ENCODE measurements around the gene ACOD1.
"Not testable (repeated sequence)": the region's sequence is repeated elsewhere in the genome, so short reads cannot be mapped to it uniquely, and the experiment has no call there.

ACOD1 gene

DNA sequence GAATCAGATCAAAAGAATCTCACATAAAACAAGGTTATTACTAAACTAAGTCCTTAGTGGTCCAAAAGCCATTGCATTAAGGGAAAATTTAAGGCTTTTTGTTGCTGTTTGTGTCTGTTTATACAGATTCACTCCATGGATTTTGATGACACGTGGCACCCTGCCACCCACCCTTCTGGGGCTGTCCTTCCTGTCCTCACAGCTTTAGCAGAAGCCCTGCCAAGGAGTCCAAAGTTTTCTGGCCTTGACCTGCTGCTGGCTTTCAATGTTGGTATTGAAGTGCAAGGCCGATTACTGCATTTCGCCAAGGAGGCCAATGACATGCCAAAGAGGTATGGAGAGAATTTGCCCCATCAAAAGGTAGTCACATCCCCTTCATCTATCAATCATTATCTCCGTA is 6.9 kb downstream of the ACOD1 start:
- no peak for FAIRE-seq

- no peak for FAIRE-seq
These were observed 7.3 kb downstream of the ACOD1 start for GRCh38 chr13:76955661-76956060.

- FAIRE-seq, result no peak
These were observed 10.6 kb downstream of the ACOD1 start for GRCh38 chr13:76958841-76959432.

DNA sequence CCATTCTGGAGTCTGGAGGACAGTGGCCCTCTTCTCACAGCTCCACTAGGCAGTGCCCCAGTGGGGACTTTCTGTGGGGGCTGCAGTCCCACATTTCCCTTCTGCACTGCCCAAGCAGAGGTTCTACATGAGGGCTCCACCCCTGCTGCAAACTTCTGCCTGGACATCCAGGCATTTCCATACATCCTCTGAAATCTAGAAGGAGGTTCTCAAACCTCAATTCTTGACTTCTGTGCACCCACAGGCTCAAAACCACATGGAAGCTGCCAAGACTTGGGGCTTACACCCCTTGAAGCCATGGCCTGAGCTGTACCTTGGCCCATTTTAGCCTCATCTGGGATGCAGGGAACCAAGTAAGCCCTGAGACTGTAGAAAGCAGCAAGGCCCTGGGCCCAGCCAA is 11.4 kb downstream of the ACOD1 start:
- FAIRE-seq, result not testable (repeated sequence)

- FAIRE-seq, result no peak
These were observed 17.6 kb downstream of the ACOD1 start for GRCh38 chr13:76965759-76966421.

DNA sequence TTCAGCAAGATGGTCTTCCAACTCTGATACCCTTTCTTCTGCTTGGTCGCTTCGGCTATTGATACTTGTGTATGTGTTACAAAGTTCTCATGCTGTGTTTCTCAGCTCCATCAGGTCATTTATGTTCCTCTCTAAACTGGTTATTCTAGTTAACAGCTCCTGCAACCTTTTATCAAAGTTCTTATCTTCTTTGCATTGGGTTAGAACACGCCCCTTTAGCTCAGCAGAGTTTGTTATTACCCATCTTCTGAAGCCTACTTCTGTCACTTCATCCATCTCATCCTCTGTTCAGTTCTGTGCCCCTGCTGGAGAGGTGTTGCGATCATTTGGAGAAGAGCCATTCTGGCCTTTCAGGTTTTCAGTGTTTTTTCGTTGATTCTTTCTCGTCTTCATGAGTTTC is 18.7 kb downstream of the ACOD1 start:
- no peak for FAIRE-seq

DNA sequence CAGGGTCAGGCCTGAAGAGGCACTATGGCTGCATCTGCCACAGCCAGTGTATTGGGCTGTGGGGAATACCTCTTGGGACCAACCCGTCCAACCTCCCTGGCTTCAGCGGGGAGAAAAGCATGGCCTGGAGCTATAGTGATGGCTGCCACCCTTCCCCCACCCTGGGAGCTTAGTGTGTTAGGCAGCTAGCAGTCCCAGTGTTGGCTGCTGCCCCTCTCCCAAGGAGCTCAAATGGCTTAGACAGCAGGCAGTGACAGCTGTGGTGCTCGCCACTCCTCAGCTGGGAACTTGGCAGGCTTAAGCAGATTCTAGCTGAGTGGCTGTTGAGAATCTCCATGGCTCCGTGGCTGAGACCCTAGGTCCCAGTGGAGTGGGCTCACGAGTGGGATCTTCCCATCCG is 19.7 kb downstream of the ACOD1 start:
- no peak for FAIRE-seq

DNA sequence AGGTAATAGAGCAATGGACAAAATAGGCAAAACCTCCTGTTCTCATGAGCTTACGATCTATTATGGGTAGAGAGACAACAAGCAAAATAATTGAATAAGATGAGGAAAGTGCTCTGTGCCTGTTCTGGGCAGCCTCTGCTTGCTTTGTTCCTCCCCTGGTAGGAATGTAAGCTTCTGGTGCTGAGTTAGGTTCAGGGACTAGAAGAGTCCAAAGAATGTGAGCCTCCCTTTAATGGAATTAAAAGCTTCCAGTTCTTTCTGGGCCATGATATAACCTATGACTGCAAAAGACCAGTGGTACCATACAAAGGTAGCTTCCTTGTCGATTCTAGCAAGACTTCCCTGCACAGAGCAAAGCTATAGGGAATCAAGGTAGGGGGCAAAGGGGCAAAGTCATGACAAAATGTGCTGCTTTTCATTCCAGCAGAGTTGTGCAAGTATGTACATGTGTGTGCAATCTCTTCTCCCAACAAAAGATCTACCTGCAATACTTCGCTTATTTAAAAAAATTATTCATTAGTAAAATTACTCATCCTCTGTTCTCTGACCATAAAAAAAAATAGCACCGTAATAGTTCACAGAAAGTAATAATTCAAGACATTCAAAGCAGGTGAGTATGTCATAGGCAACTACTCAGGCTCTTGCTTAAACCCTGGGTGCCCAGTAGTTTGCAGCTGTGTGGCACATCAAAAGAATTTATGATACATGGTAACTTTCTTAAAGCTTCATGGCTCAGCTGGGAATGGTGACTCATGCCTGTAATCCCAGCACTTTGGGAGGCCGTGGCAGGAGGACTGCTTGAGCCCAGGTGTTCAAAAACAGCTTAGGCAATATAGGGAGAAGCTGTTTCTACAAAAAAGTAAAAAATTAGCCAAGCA is 21.4 kb downstream of the ACOD1 start:
- FAIRE-seq, result no peak

DNA sequence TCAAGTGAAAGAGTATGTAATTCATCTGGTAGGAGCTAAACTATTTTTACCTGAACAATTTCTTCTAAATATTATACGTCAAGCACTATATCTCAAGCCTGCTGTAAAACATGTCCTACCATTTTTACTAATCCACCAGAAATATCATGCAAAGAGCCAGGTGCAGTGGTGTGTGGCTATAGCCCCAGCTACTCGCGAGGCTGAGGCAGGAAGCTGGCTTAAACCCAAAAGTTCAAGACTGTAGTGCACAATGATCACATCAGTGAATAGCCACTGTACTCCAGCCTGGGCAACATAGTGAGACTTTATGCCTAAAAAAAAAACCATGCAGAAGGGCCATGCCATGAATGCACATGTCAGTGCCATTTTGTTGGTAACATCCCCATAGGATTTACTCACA is 22.9 kb downstream of the ACOD1 start:
- FAIRE-seq, result no peak

- FAIRE-seq, result no peak
These were observed 23.8 kb downstream of the ACOD1 start for GRCh38 chr13:76971851-76972829.

GRCh38 chr13:76973920-76974617 is 25.8 kb downstream of the ACOD1 start:
- no peak for FAIRE-seq

DNA sequence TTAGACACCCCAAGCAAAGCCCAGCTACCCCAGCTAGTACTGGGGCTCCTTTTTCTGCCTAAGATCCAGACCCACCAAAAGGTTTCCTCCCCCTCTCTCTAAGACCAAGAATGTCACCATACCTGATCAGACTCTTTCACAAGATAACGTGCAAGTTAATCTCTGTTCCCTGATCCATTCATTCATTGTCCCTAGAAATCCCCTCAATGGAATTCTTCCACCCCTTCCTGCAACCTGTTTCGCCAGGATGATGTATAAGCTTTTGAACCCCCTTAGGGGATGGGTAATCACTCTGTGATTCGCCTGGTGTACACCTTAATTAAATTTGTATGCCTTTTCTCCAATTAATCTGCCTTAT is 26.3 kb downstream of the ACOD1 start:
- FAIRE-seq, result no peak

GRCh38 chr13:76975863-76976262 is 27.6 kb downstream of the ACOD1 start:
- no peak for FAIRE-seq

- no peak for FAIRE-seq
These were observed 28.2 kb downstream of the ACOD1 start for GRCh38 chr13:76976490-76976889.

- FAIRE-seq, result no peak
These were observed 28.6 kb downstream of the ACOD1 start for GRCh38 chr13:76976929-76977328.

GRCh38 chr13:76980075-76980718 is 31.9 kb downstream of the ACOD1 start:
- no peak for FAIRE-seq

DNA sequence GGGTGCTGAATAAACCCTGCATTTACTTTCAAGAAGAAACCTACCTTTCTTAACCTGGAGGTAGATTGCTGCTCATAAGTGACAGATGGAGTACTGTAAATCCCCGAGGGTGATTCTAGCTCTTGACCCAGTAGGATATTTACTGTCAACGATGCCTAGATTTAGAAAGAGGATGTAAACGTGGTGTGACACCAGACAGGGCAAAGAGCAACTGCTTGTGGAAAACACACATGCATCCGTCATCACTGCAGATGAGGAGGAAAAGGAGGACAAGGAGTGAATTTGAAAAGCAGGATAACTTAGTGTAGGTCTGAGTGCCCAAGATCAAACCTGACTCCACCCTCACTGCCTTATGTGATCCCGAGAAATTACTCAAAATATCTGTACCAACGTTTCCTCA is 33.8 kb downstream of the ACOD1 start:
- FAIRE-seq, result no peak

GRCh38 chr13:76983676-76984075 is 35.4 kb downstream of the ACOD1 start:
- FAIRE-seq, result no peak

GRCh38 chr13:76991432-76991795 is 43.1 kb downstream of the ACOD1 start:
- FAIRE-seq, result no peak

DNA sequence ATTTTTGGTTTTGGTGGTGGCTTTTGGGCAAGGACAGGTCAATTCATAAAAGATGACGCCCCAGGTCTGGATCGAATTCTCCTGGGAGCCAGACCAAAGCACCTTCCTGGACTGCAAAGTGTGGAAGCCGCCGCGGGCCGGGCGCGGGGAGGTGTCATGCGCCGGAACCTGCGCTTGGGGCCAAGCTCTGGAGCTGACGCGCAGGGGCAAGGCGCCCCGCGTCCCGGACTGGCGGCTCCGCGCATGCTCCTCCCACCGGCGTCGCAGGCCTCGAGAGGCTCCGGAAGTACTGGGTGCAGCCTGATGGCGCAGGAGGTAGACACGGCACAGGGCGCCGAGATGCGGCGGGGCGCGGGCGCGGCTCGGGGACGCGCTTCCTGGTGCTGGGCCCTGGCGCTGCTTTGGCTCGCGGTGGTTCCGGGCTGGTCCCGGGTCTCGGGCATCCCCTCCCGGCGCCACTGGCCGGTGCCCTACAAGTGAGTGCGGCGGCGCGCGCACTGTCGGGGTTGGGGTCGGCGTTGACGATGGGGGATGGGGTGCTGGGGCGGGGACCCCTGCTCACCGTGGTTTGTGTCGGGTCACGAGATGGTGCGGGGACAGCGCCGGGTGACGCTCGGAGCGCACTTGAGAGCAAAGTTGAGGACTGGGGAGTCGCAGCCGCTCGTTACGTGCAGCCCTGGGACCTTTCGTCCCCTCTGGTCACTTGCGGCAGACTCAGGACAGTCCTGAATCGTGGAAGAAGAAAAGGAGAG is 43.7 kb downstream of the ACOD1 start, which contains the start of gene CLN5:
CLN5 (plus strand) TSS at position 286 of the 752 bp plus-strand sequence; CDS start at position 304, 18 bp downstream.
- FAIRE-seq, result no peak

DNA sequence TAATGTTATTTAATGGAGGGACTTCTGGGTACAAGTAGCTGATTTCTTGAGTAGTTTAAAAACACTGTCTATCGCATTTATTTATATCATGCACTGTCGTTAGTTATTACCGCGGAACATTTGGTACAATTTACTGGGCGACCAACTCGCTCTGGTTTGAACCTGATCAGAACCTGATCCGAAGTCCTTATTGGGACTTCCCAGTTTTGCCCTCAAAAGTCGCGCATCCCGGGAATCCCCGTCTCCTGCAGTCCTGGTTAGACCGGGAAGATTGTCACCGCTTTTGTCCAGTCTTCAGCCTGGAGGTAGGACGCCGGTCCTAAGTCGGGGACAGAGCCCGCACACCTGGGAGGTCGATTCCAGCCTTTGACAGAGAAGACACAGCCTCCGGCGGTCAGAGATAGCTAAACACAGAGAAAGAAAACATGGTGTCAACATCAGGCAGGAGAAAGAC is 44.3 kb downstream of the ACOD1 start:
- no peak for FAIRE-seq

Measured in islet of Langerhans (tissue), 1 donor.